Measurements from ENCODE around the gene MPDZ.

MPDZ gene

GRCh38 chr9:13179257-13179656, 100.2 kb downstream of the MPDZ start:
- DNase-seq (ENCODE audit: low spot score), result peak; percentile 1

DNA sequence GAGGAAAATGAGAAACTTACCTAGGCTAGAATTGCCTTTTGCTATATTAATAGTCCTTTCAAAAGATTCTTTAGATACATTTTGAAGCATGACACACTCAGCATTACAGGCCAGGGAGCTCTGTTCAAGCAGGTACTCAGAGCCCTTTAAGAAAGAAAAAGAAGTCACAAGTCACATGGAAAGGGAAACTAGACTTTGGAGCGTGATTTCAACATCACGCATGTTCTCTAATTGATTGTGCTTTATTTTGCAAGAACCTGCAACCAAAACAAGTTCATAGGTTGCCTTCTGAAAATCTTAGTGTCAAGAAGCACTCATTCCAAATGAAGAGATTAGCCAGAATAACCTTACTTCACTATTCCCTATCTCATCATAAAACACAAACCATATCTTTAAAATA, 103.8 kb downstream of the MPDZ start:
- no peak for DNase-seq (ENCODE audit: low spot score)

- no peak for DNase-seq (ENCODE audit: low spot score)
Measured at GRCh38 chr9:13174906-13175639, 104.4 kb downstream of the MPDZ start.

DNA sequence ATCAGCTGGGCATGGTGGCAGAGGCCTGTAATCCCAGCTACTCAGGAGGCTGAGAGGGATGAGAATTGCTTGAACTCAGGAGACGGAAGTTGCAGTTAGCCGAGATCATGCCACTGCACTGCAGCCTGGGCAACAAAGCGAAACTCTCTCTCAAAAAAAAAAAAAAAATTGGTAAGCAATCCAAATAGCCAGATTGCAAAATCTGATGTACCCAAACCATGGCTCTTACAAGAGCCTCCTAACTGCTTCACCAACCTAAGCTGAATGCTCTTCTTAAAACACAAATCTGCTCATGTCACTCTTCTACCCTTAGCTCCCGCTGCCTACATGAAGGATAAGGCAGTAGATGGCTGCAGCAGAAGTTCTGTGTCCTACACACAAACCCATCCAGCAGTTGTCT, 105.9 kb downstream of the MPDZ start:
- DNase-seq (ENCODE audit: low spot score), result no peak

DNA sequence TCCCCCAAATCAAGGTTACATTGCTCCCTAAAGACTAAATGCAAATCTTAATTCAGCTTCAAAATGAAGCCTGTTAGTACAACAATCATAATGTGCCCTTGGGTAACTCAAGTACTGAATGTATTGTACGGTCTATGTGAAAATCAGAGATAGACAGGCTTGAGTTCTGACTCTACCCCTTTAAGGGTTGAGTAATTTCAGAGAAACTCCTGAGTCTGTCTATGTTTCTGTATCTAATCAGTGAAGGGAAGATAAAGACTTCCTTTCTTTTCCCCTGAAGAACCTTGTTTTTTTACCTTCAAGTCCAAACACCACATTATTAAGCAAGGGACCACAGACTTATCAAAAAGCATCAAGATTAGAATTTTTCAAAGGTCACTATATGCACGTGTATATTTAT, 108.2 kb downstream of the MPDZ start:
- DNase-seq (ENCODE audit: low spot score), result no peak

- DNase-seq (ENCODE audit: low spot score), result no peak
Measured at GRCh38 chr9:13166996-13167395, 112.5 kb downstream of the MPDZ start.

- DNase-seq (ENCODE audit: low spot score), result no peak
Measured at GRCh38 chr9:13165956-13166355, 113.5 kb downstream of the MPDZ start.

- DNase-seq (ENCODE audit: low spot score), result no peak
Measured at GRCh38 chr9:13165236-13165945, 114.1 kb downstream of the MPDZ start.

DNA sequence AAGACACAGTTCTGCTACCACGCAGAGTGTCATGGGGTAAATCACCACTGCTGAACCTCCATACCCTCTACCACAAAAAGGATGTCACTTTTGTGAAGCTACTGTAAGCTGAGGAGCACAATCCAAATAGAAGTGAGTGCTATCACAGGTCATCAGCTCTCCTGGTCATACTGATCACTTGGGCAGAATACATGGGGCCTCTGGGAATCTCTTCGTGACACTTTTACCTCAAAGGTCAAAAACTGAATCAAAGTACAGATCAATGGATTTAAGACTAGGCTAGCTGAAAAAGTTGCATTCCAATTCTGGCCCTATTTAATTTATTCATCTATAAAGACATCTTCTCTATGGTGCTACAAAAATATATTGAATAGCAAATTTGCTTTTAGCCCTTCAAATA, 115.5 kb downstream of the MPDZ start:
- no peak for DNase-seq (ENCODE audit: low spot score)

- DNase-seq (ENCODE audit: low spot score), result no peak
Measured at GRCh38 chr9:13163287-13163686, 116.2 kb downstream of the MPDZ start.

DNA sequence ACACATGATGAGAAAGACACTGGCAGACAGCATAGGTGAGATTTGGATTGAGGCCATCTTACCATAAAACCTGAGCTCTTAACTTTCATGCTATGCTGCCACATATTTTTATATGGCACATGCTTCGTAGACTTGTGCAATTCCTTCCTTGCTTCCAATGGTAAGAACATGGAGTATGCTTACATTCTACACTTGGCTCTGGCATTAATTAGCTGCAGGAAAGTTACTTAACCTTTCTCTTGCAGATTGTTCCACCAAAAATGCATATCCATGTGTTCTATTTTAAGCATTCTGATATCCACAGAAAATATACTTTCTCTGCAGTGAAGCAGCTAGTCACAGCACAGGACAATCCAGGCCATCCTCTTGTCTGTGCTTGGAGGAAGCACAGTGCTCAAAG, 119.4 kb downstream of the MPDZ start:
- no peak for DNase-seq (ENCODE audit: low spot score)

- no peak for DNase-seq (ENCODE audit: low spot score)
Measured at GRCh38 chr9:13158986-13159385, 120.5 kb downstream of the MPDZ start.

- no peak for DNase-seq (ENCODE audit: low spot score)
Measured at GRCh38 chr9:13151489-13151888, 128.0 kb downstream of the MPDZ start.

DNA sequence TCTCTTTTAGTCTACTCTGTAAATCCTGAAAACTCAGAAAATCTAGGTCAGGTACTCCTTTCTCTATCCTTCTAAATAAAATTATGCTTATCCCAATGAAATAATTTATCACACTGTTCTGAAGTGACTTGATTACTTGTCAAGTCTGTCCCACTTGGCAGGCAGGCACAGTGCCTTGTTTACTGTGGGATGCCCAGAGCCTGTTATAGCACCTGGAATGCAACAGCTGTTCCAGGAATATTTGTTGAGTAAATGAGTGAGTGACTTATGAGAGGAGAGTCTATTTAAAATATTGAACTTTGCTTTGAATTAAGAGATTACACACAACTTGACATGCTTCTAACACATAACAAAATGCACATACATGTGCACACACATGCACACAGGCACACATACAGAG, 130.0 kb downstream of the MPDZ start:
- DNase-seq (ENCODE audit: low spot score), result no peak

DNA sequence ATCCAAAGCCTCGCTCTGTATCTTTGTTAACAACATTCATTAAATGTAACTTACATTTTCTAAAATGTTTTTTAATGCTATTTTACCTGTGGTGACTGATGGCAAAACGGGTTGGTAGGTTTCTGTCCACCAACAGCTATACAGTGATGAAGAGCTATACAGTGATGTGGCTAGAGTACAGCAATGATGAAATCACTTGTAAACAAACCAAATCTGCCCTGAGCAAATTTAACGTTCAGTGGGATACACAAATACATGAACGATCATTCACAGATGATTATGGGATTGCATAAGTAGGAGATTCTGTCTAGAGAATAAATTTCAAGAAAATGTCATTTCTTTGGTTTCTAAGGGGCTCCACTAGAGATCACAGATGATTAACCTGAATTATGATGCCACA, 132.7 kb downstream of the MPDZ start:
- no peak for DNase-seq (ENCODE audit: low spot score)

DNA sequence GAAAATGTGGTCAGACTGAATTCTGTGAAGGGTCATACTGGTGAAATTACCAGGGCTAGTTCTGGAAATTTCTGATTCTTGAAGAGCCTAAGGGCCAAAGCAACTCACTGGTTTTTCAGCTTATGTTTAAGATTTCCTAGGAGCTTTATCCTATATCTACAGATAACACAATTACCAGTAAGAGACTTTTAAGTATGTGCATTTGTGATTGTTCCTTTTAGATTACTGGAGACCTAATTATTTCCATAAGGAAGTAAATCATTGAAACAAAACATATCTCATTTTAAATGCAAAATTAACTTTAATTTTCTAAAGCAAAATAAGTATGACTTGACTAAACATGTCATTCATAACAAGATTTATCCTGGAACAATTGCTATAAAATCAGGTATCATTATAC, 134.2 kb downstream of the MPDZ start:
- no peak for DNase-seq (ENCODE audit: low spot score)

DNA sequence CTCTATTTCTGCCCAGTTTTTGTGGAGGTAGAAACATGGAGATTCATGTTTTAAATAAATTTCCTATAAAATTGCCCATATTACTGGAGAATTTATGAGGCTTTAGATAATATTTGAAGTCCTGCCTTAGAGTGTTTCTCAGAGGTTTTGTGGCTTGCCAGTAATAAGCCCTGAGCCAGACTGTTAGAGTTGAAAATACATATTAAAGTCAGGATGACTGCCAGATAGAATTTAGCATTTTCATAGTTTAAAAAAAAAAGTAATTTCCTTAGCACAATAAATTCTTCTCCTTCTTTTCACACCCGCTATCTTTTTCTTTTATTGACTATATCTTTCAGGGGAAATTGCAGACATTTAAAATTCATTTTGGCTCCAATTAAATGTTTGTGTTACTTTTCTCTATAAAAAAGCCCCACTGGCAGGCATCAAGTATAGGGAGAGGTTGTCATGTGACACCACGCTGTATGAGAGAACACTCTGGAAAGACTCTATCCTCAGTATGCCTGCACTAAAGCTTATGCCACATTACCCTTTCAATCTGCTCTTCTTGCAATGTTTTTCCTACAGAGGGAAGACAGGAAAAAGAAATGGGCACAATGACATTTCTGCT, 135.2 kb downstream of the MPDZ start:
- DNase-seq (ENCODE audit: low spot score), result no peak

- DNase-seq (ENCODE audit: low spot score), result no peak
Measured at GRCh38 chr9:13143281-13143680, 136.2 kb downstream of the MPDZ start.

DNA sequence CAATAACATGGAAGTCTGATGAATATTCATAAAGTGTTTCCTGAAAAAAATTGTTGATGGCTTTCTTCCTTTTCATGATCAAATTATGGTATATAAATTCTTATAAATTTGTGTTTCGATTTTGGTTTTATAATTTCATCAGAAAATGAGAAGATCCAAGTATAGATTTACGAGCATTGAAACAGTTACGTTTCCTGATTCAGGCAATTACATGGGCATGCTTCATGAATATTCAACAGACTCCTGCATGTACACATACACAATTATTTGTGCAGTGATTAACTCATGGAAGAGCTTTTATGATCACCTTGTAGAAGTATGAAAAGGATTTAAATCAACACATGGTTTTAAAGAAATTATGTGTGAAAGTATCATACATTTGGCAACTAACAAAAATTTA, 136.7 kb downstream of the MPDZ start:
- no peak for DNase-seq (ENCODE audit: low spot score)

- no peak for DNase-seq (ENCODE audit: low spot score)
Measured at GRCh38 chr9:13141629-13142028, 137.9 kb downstream of the MPDZ start.

DNA sequence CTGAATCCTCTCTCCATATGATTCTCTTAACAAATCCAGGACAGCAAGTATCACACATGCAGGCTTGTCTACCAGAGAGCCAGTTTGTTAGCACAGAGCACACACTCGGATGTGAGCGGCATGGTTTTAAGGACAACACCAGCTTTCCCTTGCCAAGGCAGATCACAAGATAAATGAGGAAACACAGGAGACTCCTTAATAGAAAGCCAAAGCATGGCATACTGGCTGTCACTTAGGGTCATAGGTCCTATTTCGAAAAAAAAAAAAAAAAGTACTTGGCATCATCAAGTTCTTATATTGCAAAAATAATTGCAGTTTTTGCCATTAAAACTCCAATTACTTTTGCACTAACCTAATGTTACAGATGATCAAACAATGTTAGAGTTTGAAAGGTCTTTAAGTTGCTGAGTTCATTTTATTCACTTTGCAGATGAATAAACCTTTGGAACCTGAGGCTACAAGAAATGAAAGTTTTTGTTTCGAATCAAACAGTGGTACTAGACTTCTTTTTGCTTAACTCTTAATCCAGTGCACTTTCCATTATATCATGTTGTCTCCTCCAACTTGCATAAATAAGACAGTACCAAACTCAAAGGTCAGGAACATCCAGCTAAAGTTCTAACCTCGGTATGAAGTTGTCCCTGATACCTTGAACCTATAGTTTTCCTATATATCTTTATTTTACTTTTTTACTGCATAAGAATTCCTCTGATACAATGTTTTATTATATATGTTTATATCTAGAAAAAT, 138.5 kb downstream of the MPDZ start:
- DNase-seq (ENCODE audit: low spot score), result no peak

- peak; percentile 67 for DNase-seq (ENCODE audit: low spot score)
Measured at GRCh38 chr9:13139641-13140171, 139.8 kb downstream of the MPDZ start.

All from GM03348 (cell line).